Pulmonary artery endothelial cell (primary cell): ENCODE measurements around the gene ZNF587. TPM values are rescaled to one million over a fixed set of nuclear protein-coding genes. Genes with fewer than 3 reads are reported as not detected.
A peak's percentile ranks its signal among the peaks of the same experiment; 100 is the strongest.
"Not testable (repeated sequence)": the region's sequence is repeated elsewhere in the genome, so short reads cannot be mapped to it uniquely, and the experiment has no call there.

ENCODE experiments used
- DNase-seq: peaks from one replicate; pipeline ENCODE4 v3.0.0-alpha.2; 2011; ENCODE audit warnings: low read depth, low spot score
- total RNA-seq: library from RNA; depleted of rRNA; stranded (reverse); fragments of >200 nt; gene quantifications from 2 replicates; pipeline ENCODE4 v1.2.3, GENCODE V29; 2014

Gene ZNF587
- total RNA-seq, 1 donor from 2014 or later, result 20.7 TPM

- not testable (repeated sequence) for DNase-seq
Measured at GRCh38 chr19:57821501-57821900, 28.2 kb upstream of the ZNF587 start.

DNA sequence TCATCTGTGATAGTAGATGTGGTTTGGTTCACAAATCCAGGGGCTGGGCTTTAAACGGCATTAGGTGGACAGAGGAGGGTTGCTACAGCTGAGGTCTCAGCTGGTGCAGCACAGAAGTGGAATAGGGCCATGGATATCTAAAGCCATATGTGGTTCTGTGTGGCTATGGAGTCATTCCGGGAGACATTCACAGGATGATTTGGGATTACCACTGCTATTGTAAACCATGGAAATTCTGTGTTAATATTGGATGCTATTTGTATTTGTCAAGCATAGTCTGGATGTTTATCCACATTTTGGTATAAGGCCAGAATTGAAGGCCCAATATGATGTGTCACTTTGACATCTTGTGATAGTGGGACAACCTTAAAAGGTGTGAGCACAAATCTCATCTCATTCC, 26.5 kb upstream of the ZNF587 start:
- not testable (repeated sequence) for DNase-seq

DNA sequence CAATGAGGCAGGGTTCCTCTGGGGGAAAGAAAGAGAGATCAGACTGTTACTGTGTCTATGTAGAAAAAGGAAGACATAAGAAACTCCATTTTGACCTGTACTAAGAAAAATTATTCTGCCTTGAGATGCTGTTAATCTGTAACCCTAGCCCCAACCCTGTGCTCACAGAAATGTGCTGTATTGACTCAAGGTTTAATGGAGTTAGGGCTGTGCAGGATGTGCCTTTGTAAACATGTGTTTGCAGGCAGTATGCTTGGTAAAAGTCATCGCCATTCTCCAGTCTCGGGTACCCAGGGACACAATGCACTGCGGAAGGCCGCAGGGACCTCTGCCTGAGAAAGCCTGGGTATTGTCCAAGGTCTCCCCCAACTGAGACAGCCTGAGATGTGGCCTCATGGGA, 26.1 kb upstream of the ZNF587 start:
- DNase-seq, result not testable (repeated sequence)

DNA sequence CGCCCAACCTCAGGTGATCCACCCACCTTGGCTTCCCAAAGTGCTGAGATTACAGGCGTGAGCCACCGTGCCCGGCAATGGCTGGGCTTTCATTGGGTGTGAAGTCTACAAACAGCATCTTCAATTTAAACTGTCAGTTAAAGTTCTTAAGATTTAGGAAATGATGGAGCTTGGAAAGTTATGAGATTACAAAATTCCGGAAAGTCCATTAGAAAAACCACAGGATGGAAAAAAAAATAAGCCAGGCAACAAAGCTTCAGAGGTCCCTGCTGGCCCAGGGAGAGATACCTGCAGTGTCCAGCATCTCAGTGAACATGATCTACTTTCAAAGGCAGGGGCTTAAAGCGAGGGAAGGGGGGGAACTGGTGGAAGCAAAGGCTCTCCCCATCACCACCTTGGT, 24.1 kb upstream of the ZNF587 start:
- DNase-seq, result no peak

- DNase-seq, result no peak
Measured at GRCh38 chr19:57829316-57829715, 20.3 kb upstream of the ZNF587 start.

- no peak for DNase-seq
Measured at GRCh38 chr19:57830071-57830602, 19.5 kb upstream of the ZNF587 start, which contains the start of gene ZNF587B. ZNF587B (plus strand) TSS chr19:57830299; CDS start chr19:57830529, 230 bp downstream.

DNA sequence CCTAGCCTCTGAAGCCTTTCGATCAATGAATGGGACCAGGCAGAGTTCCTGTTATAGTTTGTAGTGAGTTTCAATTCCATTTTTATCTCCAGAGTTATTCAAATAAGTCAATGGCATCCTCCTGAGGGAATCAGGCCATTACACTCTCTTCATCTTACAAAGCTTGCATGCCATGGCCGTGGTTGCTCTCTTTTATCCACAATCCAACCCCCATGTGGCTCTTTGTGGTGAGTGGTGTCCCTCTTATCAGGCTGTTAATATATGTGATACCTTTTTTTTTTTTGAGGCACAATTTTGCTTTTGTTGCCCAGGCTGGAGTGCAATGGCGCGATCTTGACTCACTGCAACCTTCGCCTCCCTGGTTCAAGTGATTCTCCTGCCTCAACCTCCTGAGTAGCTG, 12.7 kb upstream of the ZNF587 start:
- DNase-seq, result not testable (repeated sequence)

DNA sequence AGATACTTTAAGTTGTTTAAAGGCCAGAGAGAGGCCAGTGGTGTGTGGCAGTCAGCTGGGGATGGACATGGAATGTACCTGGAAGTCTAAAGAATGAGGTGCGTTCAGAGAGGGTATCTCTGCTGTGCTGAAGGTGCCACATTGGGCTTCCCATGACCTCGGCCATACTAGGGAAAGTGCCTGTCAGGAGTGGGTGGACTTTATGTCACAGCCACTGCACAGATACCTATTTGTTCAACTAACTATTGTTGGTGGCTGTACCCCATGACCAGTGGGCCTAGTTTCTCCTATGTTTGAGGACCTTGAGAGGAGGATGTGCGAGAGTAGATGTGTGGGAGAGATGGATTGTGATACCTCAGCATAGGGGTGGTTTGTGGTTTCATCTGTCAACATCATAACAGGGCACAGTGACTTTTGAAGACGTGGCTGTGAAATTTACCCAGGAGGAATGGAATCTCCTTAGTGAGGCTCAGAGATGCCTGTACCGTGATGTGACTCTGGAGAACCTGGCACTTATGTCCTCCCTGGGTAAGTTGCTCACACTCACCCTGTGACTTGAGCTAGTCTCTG, 11.0 kb upstream of the ZNF587 start:
- DNase-seq, result not testable (repeated sequence)

DNA sequence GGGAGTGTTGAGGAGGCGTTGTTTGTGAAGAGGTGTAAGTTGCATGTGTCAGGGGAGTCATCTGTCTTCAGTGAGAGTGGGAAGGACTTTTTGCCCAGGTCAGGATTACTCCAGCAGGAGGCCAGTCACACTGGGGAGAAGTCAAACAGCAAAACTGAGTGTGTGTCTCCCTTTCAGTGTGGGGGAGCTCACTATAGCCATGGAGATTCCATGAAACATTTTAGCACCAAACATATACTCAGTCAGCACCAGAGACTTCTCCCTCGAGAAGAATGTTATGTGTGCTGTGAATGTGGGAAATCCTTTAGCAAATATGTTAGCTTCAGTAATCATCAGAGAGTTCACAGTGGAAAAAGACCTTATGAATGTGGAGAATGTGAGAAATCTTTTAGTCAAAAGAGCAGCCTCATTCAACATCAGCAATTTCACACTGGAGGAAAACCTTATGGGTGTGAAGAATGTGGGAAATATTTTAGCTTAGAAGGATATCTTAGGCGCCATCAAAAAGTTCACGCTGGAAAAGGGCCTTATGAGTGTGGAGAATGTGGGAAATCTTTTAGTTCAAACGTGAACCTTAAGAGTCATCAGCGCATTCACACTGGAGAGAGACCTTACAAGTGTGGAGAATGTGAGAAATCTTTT, 8.4 kb upstream of the ZNF587 start:
- no peak for DNase-seq

GRCh38 chr19:57847164-57847563, 2.5 kb upstream of the ZNF587 start:
- DNase-seq, result not testable (repeated sequence)

GRCh38 chr19:57849162-57849665, 445 bp upstream of the ZNF587 start:
- not testable (repeated sequence) for DNase-seq

DNA sequence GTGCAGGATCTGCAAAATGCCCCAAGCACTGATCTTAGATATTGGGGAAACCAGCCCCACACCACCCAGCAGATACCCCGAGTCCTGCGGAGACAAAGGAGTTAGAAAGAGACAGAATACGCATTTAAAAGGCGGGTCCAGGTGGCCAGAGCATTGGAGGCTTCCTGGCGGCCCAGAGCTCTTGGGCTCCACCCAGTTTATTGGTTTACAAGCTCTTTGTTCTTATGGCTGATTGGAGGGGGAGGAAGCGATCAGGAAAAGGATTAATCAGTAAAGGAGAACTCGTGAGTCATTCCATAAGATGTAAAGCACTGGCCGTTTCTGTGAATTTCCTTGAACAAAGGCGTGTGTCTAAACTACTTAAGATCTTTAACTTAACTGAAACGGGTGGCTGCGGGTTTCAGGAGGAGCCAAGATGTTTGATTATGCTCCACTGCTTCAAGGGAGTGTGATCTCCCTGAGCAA, 926 bp downstream of the ZNF587 start:
- DNase-seq, result peak; percentile 29

DNA sequence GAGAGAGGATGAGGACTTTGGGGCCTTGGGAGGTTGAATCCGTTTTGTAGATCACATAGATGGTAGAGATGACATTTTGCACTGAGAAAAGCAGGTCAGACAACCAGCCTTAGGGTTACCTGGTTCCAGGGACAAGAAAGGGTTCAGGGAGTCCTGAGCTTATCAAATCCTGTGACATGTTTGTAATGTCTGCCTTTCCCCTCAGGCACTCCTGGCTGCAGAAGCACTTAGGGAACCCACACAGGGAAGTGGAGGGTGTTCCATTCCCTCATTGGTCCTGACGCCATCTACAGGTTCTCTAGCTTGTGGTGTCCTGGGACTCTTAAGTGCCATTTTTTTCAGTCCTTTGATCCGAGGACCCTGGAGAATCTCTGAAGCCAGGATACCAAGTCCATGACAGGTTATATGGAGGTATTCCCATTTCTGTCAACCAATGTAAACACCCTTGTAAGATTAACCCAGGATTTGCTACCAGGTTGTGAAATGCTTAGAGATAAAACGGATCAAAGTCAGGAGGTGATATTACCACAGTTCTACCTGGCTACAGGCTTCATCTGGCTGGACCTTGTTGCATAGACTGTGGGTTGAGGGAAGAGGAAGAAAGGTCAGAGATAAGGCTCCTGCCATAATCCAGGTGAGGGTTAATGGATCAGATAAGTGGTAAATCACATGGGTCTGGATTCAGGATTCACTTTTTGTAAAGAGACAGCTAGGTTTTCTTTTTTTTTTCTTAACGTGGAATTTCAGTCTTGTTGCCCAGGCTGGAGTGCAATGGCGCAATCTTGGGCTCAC, 2.3 kb downstream of the ZNF587 start:
- not testable (repeated sequence) for DNase-seq

- DNase-seq, result not testable (repeated sequence)
Measured at GRCh38 chr19:57854117-57854516, 4.5 kb downstream of the ZNF587 start.

GRCh38 chr19:57862351-57862750, 12.7 kb downstream of the ZNF587 start:
- not testable (repeated sequence) for DNase-seq

DNA sequence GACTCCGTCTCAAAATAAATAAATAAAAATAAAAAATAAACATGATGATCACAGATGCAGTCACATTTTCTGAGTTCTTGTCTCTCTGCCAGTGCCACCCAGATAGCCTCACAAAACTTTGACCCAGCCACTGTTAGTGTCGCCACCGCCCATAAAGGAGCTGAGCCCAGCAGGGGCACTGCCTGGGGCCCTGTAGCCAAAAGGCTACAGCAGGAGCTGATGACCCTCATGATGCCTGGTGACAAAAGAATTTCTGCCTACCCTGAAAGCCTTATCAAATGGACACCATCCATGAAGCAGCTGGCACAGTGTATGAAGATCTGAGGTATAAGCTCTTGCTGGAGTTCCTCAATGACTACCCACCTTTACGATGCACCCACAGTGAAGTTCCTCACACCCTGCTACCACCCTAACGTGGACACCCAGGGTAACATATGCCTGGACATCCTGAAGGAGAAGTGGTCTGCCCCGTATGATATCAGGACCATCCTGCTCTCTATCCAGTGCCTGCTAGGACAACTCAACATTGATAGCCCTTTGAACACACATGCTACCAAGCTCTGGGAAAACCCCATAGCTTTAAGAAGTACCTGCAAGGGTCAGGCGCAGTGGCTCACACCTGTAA, 18.3 kb downstream of the ZNF587 start:
- DNase-seq, result no peak

GRCh38 chr19:57869655-57870054, 20.0 kb downstream of the ZNF587 start:
- DNase-seq, result not testable (repeated sequence)

- no peak for DNase-seq
Measured at GRCh38 chr19:57870225-57870624, 20.6 kb downstream of the ZNF587 start.

DNA sequence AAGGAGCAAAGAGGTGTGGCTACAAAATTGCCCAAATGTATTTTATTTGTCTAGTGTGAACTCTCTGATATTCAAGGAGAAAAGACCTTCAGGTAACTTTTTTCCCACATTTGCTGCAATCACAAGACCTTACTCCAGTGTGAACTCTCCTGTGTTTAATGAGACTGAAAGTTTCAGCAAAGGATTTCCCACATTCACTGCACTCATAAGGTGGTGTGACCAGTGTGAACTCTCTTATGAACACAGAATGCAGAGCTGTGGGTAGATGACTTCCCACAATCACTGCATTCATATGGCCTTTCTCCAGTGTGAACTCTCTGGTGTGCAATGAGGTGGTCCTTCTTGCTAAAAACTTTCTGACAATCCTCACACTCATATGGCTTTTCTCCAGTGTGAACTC, 22.8 kb downstream of the ZNF587 start:
- DNase-seq, result no peak

DNA sequence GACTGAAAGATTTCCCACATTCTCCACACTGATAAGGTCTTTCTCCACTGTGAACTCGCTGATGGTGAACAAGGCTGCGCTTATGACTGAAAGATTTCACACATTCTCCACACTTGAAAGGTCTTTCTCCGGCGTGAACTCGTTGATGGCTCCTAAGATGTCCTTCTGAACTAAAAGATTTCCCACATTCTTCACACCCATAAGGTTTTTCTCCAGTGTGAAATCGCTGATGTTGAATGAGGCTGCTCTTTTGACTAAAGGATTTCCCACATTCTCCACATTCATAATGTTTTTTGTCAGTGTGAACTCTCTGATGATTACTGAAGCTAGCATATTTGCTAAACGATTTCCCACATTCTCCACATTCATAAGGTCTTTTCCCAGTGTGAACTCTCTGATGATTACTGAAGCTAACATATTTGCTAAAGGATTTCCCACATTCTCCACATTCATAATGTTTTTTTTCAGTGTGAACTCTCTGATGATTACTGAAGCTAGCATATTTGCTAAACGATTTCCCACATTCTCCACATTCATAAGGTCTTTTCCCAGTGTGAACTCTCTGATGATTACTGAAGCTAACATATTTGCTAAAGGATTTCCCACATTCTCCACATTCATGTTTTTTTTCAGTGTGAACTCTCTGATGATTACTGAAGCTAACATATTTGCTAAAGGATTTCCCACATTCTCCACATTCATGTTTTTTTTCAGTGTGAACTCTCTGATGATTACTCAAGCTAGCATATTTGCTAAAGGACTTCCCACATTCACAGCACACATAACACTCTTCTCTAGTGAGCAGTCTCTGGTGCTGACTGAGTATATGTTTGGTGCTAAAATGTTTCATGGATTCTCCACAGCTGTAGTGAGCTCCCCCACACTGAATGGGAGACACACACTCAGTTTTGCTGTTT, 24.5 kb downstream of the ZNF587 start:
- DNase-seq, result not testable (repeated sequence)
